H9 (cell line): ENCODE results near the gene TIMM22. TPM values are rescaled to one million over a fixed set of nuclear protein-coding genes. Genes with fewer than 3 reads are reported as not detected.

Experiments used
- DNase-seq: peaks from one replicate; pipeline ENCODE4 v3.0.0-alpha.2; 2017
- H2AFZ ChIP-seq: one replicate; pipeline ENCODE4 v1.6.1; 2013; ENCODE audit warnings: mild to moderate bottlenecking, low read length, control low read depth, moderate library complexity
- H2AK5ac ChIP-seq: 2 replicates; pipeline ENCODE4 v1.6.1; 2013; ENCODE audit warnings: low read length, control low read depth, mixed read lengths; ENCODE audit not compliant: insufficient read length
- H2BK120ac ChIP-seq: one replicate; pipeline ENCODE4 v1.6.1; 2013; ENCODE audit warnings: low read depth, mild to moderate bottlenecking, low read length, control low read depth, inconsistent platforms; ENCODE audit not compliant: poor library complexity, severe bottlenecking
- H2BK12ac ChIP-seq: 2 replicates; pipeline ENCODE4 v1.6.1; 2013; ENCODE audit warnings: low read length, control low read depth, mixed read lengths, low read depth; ENCODE audit not compliant: insufficient read length
- H2BK15ac ChIP-seq: 2 replicates; pipeline ENCODE4 v1.6.1; 2013; ENCODE audit warnings: low read depth, low read length, control low read depth
- H2BK20ac ChIP-seq: one replicate; pipeline ENCODE4 v1.6.1; 2013; ENCODE audit warnings: low read depth, mild to moderate bottlenecking, low read length, control low read depth, inconsistent platforms; ENCODE audit not compliant: poor library complexity, severe bottlenecking
- H2BK5ac ChIP-seq: 2 replicates; pipeline ENCODE4 v1.6.1; 2013; ENCODE audit warnings: low read length, control low read depth, mixed read lengths; ENCODE audit not compliant: insufficient read length
- H3K14ac ChIP-seq: 2 replicates; pipeline ENCODE4 v1.6.1; 2013; ENCODE audit warnings: low read length, control low read depth; ENCODE audit not compliant: insufficient read depth
- H3K18ac ChIP-seq: 2 replicates; pipeline ENCODE4 v1.6.1; 2013; ENCODE audit warnings: low read depth, mild to moderate bottlenecking, mixed read lengths, low read length, control low read depth; ENCODE audit not compliant: insufficient read length
- H3K23ac ChIP-seq: 2 replicates; pipeline ENCODE4 v1.6.1; 2013; ENCODE audit warnings: low read length, control low read depth, mixed read lengths, low read depth; ENCODE audit not compliant: insufficient read length
- H3K23me2 ChIP-seq: 2 replicates; pipeline ENCODE4 v1.6.1; 2013; ENCODE audit warnings: low read depth, mild to moderate bottlenecking, mixed read lengths, low read length, control low read depth; ENCODE audit not compliant: insufficient read length, poor library complexity, severe bottlenecking
- H3K27ac ChIP-seq: 2 replicates; pipeline ENCODE4 v1.5.1; 2013; ENCODE audit warnings: low read length, control low read depth, mixed read lengths, low read depth; ENCODE audit not compliant: insufficient read length
- H3K27me3 ChIP-seq: 2 replicates; pipeline ENCODE4 v1.6.1; 2013; ENCODE audit warnings: low read length, control low read depth, inconsistent platforms; ENCODE audit not compliant: insufficient read depth
- H3K4ac ChIP-seq: 2 replicates; pipeline ENCODE4 v1.6.1; 2013; ENCODE audit warnings: low read depth, mild to moderate bottlenecking, control low read depth, inconsistent platforms, low read length, moderate library complexity
- H3K4me1 ChIP-seq: 2 replicates; pipeline ENCODE4 v1.6.1; 2013; ENCODE audit warnings: low read length, control low read depth, inconsistent platforms; ENCODE audit not compliant: insufficient read depth
- H3K4me2 ChIP-seq: 2 replicates; pipeline ENCODE4 v1.6.1; 2013; ENCODE audit warnings: low read length, control low read depth, mixed read lengths; ENCODE audit not compliant: insufficient read length, insufficient read depth
- H3K56ac ChIP-seq: 2 replicates; pipeline ENCODE4 v1.6.1; 2013; ENCODE audit warnings: low read depth, mild to moderate bottlenecking, mixed read lengths, low read length, control low read depth; ENCODE audit not compliant: insufficient read length
- H3K79me1 ChIP-seq: 2 replicates; pipeline ENCODE4 v1.6.1; 2013; ENCODE audit warnings: low read depth, mild to moderate bottlenecking, moderate library complexity, low read length, control low read depth, inconsistent platforms; ENCODE audit not compliant: insufficient read depth, poor library complexity, severe bottlenecking
- H3K79me2 ChIP-seq: 2 replicates; pipeline ENCODE4 v1.6.1; 2013; ENCODE audit warnings: low read length, control low read depth, inconsistent platforms; ENCODE audit not compliant: insufficient read depth
- H3K9ac ChIP-seq: 2 replicates; pipeline ENCODE4 v1.6.1; 2013; ENCODE audit warnings: low read length, control low read depth, mixed read lengths; ENCODE audit not compliant: insufficient read length; ENCODE audit errors: extremely low read depth
- H3K9me3 ChIP-seq: one replicate; pipeline ENCODE4 v1.6.1; 2013; ENCODE audit warnings: low read depth, low read length, inconsistent platforms; ENCODE audit not compliant: control insufficient read depth
- H3T11ph ChIP-seq: one replicate; pipeline ENCODE4 v1.6.1; 2013; ENCODE audit warnings: mild to moderate bottlenecking, low read length, control low read depth, inconsistent platforms
- H4K20me1 ChIP-seq: one replicate; pipeline ENCODE4 v1.6.1; 2013; ENCODE audit not compliant: control insufficient read depth, insufficient read length, insufficient read depth
- H4K5ac ChIP-seq: 2 replicates; pipeline ENCODE4 v1.6.1; 2013; ENCODE audit warnings: low read depth, mild to moderate bottlenecking, mixed read lengths, low read length, control low read depth; ENCODE audit not compliant: insufficient read length
- H4K8ac ChIP-seq: replicated peaks from 2 replicates; pipeline ENCODE4 v1.6.1; 2013; ENCODE audit warnings: low read length, control low read depth, mixed read lengths, low read depth; ENCODE audit not compliant: insufficient read length
- H4K91ac ChIP-seq: 2 replicates; pipeline ENCODE4 v1.6.1; 2013; ENCODE audit warnings: low read depth, mild to moderate bottlenecking, moderate library complexity, mixed read lengths, low read length, control low read depth; ENCODE audit not compliant: insufficient read length
- H3K27ac Mint-ChIP-seq, 3 experiments: 2 replicates in 2 of 3; 3 replicates in 1 of 3; pipeline ENCODE4 v1.8.0; 2020 to 2021; ENCODE audit warnings: mixed read lengths in 3 of 3, mild to moderate bottlenecking in 1 of 3, moderate library complexity in 1 of 3
- H3K27me3 Mint-ChIP-seq: 2 replicates; pipeline ENCODE4 v1.8.0; 2021; ENCODE audit warnings: low read depth, mild to moderate bottlenecking, moderate library complexity, mixed read lengths
- H3K36me3 Mint-ChIP-seq, 3 experiments: 2 replicates in 2 of 3; 3 replicates in 1 of 3; pipeline ENCODE4 v1.8.0; 2020 to 2021; ENCODE audit warnings: low read depth in 3 of 3, mixed read lengths in 3 of 3; ENCODE audit not compliant: insufficient read depth in 1 of 3
- H3K4me1 Mint-ChIP-seq, 2 experiments: 2 replicates each; pipeline ENCODE4 v1.8.0; 2020; ENCODE audit warnings: mixed read lengths in 2 of 2
- H3K4me3 Mint-ChIP-seq, 2 experiments: 2 replicates in 1 of 2; 3 replicates in 1 of 2; pipeline ENCODE4 v1.8.0; 2020 to 2021; ENCODE audit warnings: mild to moderate bottlenecking in 2 of 2, mixed read lengths in 2 of 2, moderate library complexity in 1 of 2
- H3K9me3 Mint-ChIP-seq, 2 experiments: 2 replicates in 1 of 2; 3 replicates in 1 of 2; pipeline ENCODE4 v1.8.0; 2020; ENCODE audit warnings: mild to moderate bottlenecking in 2 of 2, mixed read lengths in 2 of 2, moderate library complexity in 1 of 2
- CTCF ChIP-seq: fragments of 200-600 bp; sonication (generic); conservative IDR thresholded peaks from 3 replicates; pipeline ENCODE4 v1.8.0; 2021; ENCODE audit warnings: antibody characterized with exemption, mild to moderate bottlenecking
- WGBS: extraction: QIAGEN DNeasy Blood & Tissue Kit; methylation state at CpG from one replicate; pipeline ENCODE4 v1.1.7; 2013; ENCODE audit warnings: missing lambda C conversion rate, low lambda C conversion rate, mixed read lengths; ENCODE audit not compliant: insufficient read length; ENCODE audit errors: extremely low coverage; 5-methylcytosine and 5-hydroxymethylcytosine counted together
- total RNA-seq: library from RNA; stranded (reverse); gene quantifications from 2 replicates; pipeline ENCODE4 v1.2.1, GENCODE V29; 2021

TIMM22 gene
- total RNA-seq, 1 experiment from 2014 or later, result 23.0 TPM

- Mint-ChIP-seq H3K36me3 (peaks cover 11 to 23% (median 20%) of the 10 kb centered on the region in 3 experiments), H3K4me1 (peaks cover 64 to 73% of the 10 kb centered on the region in 2 experiments), H3K27ac (peak overlapping the region; percentile 37 to 49 (median 42); a peak in 4 of 7 replicates), H3K27me3 (no peaks in the 10 kb centered on the region), H3K4me3 (peak overlapping the region in 1 of 2 experiments; percentile 53; a peak in 3 of 5 replicates), H3K9me3 (no peaks in the 10 kb centered on the region; a peak in 1 of 5 replicates)
- no peak overlapping the region for H3K27ac ChIP-seq
- H3T11ph ChIP-seq, result no peak overlapping the region
- H4K91ac ChIP-seq, result no peak overlapping the region
- H3K56ac ChIP-seq, result no peak overlapping the region
- H2BK5ac ChIP-seq, result no peak overlapping the region
- H3K9ac ChIP-seq, result no peak overlapping the region
- no peak overlapping the region for H2BK15ac ChIP-seq
- H3K14ac ChIP-seq, result no peak overlapping the region
- H2AK5ac ChIP-seq, result no peak overlapping the region
- H4K20me1 ChIP-seq, result peaks cover 2% of the 10 kb centered on the region
- H3K23ac ChIP-seq, result no peak overlapping the region
- H3K79me1 ChIP-seq, result peaks cover 13% of the 10 kb centered on the region
- no peak overlapping the region for H2BK20ac ChIP-seq
- no peak for DNase-seq
- WGBS, result no CpG with 5 or more reads among the region's 14 CpGs
- peaks cover 8% of the 10 kb centered on the region; the same call in 1 of the 2 replicates for H3K4me1 ChIP-seq
- no peak overlapping the region for H3K4ac ChIP-seq
- peaks cover 22% of the 10 kb centered on the region; the same call in 1 of the 2 replicates for H3K79me2 ChIP-seq
- H3K4me2 ChIP-seq, result no peak overlapping the region
- no peaks in the 10 kb centered on the region for H3K9me3 ChIP-seq
- no peak overlapping the region for H4K5ac ChIP-seq
- TF ChIP-seq CTCF, result no peak
- no peaks in the 10 kb centered on the region for H3K23me2 ChIP-seq
- no peak overlapping the region for H2BK12ac ChIP-seq
- H3K27me3 ChIP-seq, result no peaks in the 10 kb centered on the region
- no peak overlapping the region for H4K8ac ChIP-seq
- H2AFZ ChIP-seq, result no peak overlapping the region
- no peak overlapping the region for H3K18ac ChIP-seq
- no peak overlapping the region for H2BK120ac ChIP-seq
These were observed 32.1 kb upstream of the TIMM22 start for GRCh38 chr17:964876-965275.
